ENCODE measurements around the gene GADL1.

The GADL1 gene

DNA sequence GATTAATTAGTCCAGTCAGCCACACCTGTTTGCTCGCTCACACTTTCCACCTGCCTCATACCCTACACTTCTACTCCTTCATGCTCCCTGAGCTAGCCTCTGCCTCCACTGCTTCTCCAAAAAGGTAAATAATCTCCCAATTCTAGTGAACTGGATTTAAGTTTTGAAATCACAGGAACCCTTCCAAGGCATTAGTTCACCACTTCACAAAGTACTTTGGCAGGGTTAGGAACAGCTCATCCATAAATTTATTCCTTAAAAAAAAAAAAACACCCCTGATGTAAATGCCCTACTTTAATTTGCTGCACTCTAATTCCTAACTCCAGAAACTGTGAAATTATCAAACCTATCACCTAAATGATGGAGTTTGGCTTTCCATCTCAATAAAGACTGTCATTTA is 58.3 kb downstream of the GADL1 start:
- H4K20me1 ChIP-seq (ENCODE audit: insufficient read depth, low read length), result no peaks in the 10 kb centered on the region
- H3K27ac ChIP-seq (ENCODE audit: low read depth, low read length, poor library complexity, severe bottlenecking), result no peak overlapping the region
- no peak overlapping the region for H2AFZ ChIP-seq (ENCODE audit: low read length)
- H3K4me2 ChIP-seq (ENCODE audit: low read length), result no peak overlapping the region
- no peaks in the 10 kb centered on the region for H3K79me2 ChIP-seq (ENCODE audit: insufficient read depth, low read length)
- no peaks in the 10 kb centered on the region for H3F3A ChIP-seq (ENCODE audit: insufficient read depth, low read length)
- no peak overlapping the region for H3K9ac ChIP-seq (ENCODE audit: low read length)
- H3K4me3 ChIP-seq (ENCODE audit: low read depth, low read length, poor library complexity, severe bottlenecking), result no peak overlapping the region
- no peaks in the 10 kb centered on the region for H3K27me3 ChIP-seq (ENCODE audit: insufficient read depth, low read length)
- H3K9me3 ChIP-seq (ENCODE audit: low read length), result no peaks in the 10 kb centered on the region
- H3K9me2 ChIP-seq (ENCODE audit: low read depth, low read length), result no peaks in the 10 kb centered on the region
- no peaks in the 10 kb centered on the region for H3K4me1 ChIP-seq (ENCODE audit: insufficient read depth, low read length, severe bottlenecking)
- no peaks in the 10 kb centered on the region for H3K36me3 ChIP-seq (ENCODE audit: insufficient read depth, low read length)
- TF ChIP-seq EZH2 (IDR thresholded peaks at IDR 0.05; ENCODE audit: borderline replicate concordance, low read length), result no peak
- TF ChIP-seq, protein P1, sequence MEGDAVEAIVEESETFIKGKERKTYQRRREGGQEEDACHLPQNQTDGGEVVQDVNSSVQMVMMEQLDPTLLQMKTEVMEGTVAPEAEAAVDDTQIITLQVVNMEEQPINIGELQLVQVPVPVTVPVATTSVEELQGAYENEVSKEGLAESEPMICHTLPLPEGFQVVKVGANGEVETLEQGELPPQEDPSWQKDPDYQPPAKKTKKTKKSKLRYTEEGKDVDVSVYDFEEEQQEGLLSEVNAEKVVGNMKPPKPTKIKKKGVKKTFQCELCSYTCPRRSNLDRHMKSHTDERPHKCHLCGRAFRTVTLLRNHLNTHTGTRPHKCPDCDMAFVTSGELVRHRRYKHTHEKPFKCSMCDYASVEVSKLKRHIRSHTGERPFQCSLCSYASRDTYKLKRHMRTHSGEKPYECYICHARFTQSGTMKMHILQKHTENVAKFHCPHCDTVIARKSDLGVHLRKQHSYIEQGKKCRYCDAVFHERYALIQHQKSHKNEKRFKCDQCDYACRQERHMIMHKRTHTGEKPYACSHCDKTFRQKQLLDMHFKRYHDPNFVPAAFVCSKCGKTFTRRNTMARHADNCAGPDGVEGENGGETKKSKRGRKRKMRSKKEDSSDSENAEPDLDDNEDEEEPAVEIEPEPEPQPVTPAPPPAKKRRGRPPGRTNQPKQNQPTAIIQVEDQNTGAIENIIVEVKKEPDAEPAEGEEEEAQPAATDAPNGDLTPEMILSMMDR (IDR thresholded peaks at IDR 0.05; ENCODE audit: low read length), result no peak

DNA sequence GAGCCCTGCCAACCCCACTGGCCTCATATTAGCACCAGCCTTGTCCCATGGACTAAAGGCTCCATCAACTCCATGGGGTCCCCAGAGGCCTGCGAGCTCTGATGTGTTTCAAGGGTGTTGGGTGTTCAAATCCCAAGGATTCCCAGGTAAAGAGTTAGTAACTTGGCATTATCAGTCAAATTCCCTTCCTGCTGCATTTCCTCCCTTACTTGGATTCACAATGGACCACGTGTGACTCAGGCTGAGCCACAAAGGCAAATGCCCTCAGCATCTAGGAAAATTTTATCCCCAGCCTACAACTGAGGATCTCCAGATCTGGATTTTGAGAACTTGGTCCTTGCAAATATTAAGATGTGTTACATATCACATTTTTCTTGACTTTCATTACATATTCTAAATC is 58.8 kb downstream of the GADL1 start:
- H4K20me1 ChIP-seq (ENCODE audit: insufficient read depth, low read length), result no peaks in the 10 kb centered on the region
- no peak overlapping the region for H2AFZ ChIP-seq (ENCODE audit: low read length)
- H3K4me1 ChIP-seq (ENCODE audit: insufficient read depth, low read length, severe bottlenecking), result no peaks in the 10 kb centered on the region
- TF ChIP-seq, protein P1 (IDR thresholded peaks at IDR 0.05; ENCODE audit: low read length), result no peak
- TF ChIP-seq EZH2 (IDR thresholded peaks at IDR 0.05; ENCODE audit: borderline replicate concordance, low read length), result no peak
- 0 out of 2 replicates have a peak, but pooled peaks cover 1% of the 10 kb centered on the region for H3K27me3 ChIP-seq (ENCODE audit: insufficient read depth, low read length)
- no peaks in the 10 kb centered on the region for H3F3A ChIP-seq (ENCODE audit: insufficient read depth, low read length)
- H3K4me2 ChIP-seq (ENCODE audit: low read length), result no peak overlapping the region
- no peak overlapping the region for H3K4me3 ChIP-seq (ENCODE audit: low read depth, low read length, poor library complexity, severe bottlenecking)
- H3K79me2 ChIP-seq (ENCODE audit: insufficient read depth, low read length), result no peaks in the 10 kb centered on the region
- no peaks in the 10 kb centered on the region for H3K9me2 ChIP-seq (ENCODE audit: low read depth, low read length)
- no peak overlapping the region for H3K9ac ChIP-seq (ENCODE audit: low read length)
- no peaks in the 10 kb centered on the region for H3K36me3 ChIP-seq (ENCODE audit: insufficient read depth, low read length)
- no peaks in the 10 kb centered on the region for H3K9me3 ChIP-seq (ENCODE audit: low read length)
- no peak overlapping the region for H3K27ac ChIP-seq (ENCODE audit: low read depth, low read length, poor library complexity, severe bottlenecking)

DNA sequence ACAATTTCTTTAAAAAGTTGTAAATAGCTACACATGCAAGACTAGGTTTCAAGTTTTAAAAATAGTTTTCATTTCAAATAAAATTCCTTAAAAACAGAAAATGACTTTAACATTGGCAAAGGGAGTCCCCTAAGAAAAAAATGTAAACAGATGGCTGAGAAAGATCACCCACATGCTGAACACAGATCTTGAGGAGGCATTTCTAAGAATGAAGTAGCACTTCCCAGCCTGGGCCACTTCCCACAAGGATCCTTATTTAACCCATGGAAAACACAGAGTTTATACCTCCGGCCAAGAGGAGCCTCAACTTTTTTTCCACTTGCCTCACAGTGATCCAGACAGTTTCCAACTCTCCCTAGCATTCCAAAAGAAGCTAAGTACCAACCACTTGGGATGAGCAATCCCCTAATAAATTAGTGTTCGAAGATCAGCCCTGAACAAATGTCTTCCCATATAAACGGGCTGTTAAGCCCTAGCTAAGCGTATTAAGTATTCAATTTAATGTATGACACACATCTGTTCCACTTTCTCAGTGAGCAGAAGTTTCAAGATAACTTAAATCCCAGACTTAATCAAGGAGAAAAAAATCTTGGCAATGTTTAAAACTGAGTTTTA is 61.4 kb downstream of the GADL1 start:
- Histone ChIP-seq H3K79me2 (ENCODE audit: insufficient read depth, low read length) (no peaks in the 10 kb centered on the region), H3K9me3 (ENCODE audit: low read length) (no peaks in the 10 kb centered on the region), H3K9me2 (ENCODE audit: low read depth, low read length) (no peaks in the 10 kb centered on the region), H3K27ac (ENCODE audit: low read depth, low read length, poor library complexity, severe bottlenecking) (no peak overlapping the region), H3K4me1 (ENCODE audit: insufficient read depth, low read length, severe bottlenecking) (no peaks in the 10 kb centered on the region), H3K4me2 (ENCODE audit: low read length) (no peak overlapping the region), H3K36me3 (ENCODE audit: insufficient read depth, low read length) (no peaks in the 10 kb centered on the region), H3K9ac (ENCODE audit: low read length) (no peak overlapping the region), H4K20me1 (ENCODE audit: insufficient read depth, low read length) (no peaks in the 10 kb centered on the region), H3K27me3 (ENCODE audit: insufficient read depth, low read length) (0 out of 2 replicates have a peak, but pooled peaks cover 6% of the 10 kb centered on the region), H3K4me3 (ENCODE audit: low read depth, low read length, poor library complexity, severe bottlenecking) (no peak overlapping the region), H2AFZ (ENCODE audit: low read length) (no peak overlapping the region), H3F3A (ENCODE audit: insufficient read depth, low read length) (no peaks in the 10 kb centered on the region)
- TF ChIP-seq, protein P1 (IDR thresholded peaks at IDR 0.05; ENCODE audit: low read length), result no peak
- no peak for TF ChIP-seq EZH2 (IDR thresholded peaks at IDR 0.05; ENCODE audit: borderline replicate concordance, low read length)

Measured in OCI-LY1 (cell line).